Measurements from ENCODE around the gene ARHGAP27.

The ARHGAP27 gene

GRCh38 chr17:45404870-45405249 is 27.8 kb downstream of the ARHGAP27 start:
- DNase-seq (ENCODE audit: low read depth) = no peak
- H3K4me3 ChIP-seq (ENCODE audit: low read length) = no peak overlapping the region
- TF ChIP-seq, protein P1, sequence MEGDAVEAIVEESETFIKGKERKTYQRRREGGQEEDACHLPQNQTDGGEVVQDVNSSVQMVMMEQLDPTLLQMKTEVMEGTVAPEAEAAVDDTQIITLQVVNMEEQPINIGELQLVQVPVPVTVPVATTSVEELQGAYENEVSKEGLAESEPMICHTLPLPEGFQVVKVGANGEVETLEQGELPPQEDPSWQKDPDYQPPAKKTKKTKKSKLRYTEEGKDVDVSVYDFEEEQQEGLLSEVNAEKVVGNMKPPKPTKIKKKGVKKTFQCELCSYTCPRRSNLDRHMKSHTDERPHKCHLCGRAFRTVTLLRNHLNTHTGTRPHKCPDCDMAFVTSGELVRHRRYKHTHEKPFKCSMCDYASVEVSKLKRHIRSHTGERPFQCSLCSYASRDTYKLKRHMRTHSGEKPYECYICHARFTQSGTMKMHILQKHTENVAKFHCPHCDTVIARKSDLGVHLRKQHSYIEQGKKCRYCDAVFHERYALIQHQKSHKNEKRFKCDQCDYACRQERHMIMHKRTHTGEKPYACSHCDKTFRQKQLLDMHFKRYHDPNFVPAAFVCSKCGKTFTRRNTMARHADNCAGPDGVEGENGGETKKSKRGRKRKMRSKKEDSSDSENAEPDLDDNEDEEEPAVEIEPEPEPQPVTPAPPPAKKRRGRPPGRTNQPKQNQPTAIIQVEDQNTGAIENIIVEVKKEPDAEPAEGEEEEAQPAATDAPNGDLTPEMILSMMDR (conservative IDR thresholded peaks at IDR 0.05; ENCODE audit: low read length) = no peak

DNA sequence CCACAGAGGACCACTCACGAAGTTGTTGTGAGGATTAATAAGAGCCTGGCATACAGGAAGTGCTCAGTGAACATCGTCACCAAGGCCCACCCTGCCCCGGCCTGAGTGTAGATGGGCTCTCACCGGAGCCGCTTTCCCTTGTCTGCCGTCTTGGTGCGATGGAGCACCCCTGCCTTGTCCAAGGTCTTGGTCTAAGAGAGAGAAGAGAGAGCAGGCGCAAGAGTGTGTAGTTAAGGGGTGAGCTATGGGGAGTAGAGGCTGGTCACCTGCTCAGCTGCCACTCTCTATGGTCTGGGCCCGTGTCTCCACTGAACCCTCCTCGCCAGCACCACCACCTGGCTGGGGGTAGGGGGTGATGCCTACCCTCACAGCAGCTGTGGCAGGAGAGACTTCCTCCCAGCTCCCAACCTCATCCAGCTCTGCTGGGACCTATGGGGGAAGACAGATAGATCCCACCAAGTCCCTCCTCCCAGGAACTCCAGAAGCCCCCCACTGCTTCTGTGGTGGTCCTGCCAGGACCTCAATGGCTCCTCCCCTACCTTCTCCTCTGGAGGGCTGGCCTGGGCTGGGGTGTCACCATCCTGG is 28.7 kb downstream of the ARHGAP27 start:
- H3K4me3 ChIP-seq (ENCODE audit: low read length) = no peak overlapping the region
- TF ChIP-seq, protein P1 (conservative IDR thresholded peaks at IDR 0.05; ENCODE audit: low read length) = no peak
- DNase-seq (ENCODE audit: low read depth) = no peak

DNA sequence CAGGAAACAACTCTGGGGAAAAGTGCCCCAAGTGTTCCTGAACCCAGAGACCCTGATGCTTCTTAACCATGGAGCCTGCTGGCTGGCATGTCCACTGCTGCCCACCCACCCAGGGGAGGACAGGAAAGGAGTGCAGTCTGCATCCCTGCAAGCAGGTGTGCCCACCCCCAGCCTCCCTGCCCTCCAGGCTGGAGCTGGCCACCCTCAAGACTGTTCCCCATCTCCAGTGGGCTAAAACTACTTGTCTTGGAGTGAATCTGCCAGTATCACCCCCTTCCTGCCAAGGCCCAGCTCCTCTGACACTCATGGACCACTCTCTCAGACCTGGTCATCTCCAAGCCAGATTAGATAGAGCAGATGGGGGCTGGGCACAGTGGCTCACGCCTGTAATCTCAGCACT is 29.8 kb downstream of the ARHGAP27 start:
- TF ChIP-seq, protein P1 (conservative IDR thresholded peaks at IDR 0.05; ENCODE audit: low read length) = no peak
- no peak overlapping the region for H3K4me3 ChIP-seq (ENCODE audit: low read length)
- DNase-seq (ENCODE audit: low read depth) = no peak

GRCh38 chr17:45398800-45399199 is 33.9 kb downstream of the ARHGAP27 start:
- H3K4me3 ChIP-seq (ENCODE audit: low read length) = no peak overlapping the region
- no peak for DNase-seq (ENCODE audit: low read depth)
- TF ChIP-seq, protein P1 (conservative IDR thresholded peaks at IDR 0.05; ENCODE audit: low read length) = no peak

GRCh38 chr17:45397796-45398195 is 34.9 kb downstream of the ARHGAP27 start:
- TF ChIP-seq, protein P1 (conservative IDR thresholded peaks at IDR 0.05; ENCODE audit: low read length) = no peak
- no peak for DNase-seq (ENCODE audit: low read depth)
- H3K4me3 ChIP-seq (ENCODE audit: low read length) = no peak overlapping the region

DNA sequence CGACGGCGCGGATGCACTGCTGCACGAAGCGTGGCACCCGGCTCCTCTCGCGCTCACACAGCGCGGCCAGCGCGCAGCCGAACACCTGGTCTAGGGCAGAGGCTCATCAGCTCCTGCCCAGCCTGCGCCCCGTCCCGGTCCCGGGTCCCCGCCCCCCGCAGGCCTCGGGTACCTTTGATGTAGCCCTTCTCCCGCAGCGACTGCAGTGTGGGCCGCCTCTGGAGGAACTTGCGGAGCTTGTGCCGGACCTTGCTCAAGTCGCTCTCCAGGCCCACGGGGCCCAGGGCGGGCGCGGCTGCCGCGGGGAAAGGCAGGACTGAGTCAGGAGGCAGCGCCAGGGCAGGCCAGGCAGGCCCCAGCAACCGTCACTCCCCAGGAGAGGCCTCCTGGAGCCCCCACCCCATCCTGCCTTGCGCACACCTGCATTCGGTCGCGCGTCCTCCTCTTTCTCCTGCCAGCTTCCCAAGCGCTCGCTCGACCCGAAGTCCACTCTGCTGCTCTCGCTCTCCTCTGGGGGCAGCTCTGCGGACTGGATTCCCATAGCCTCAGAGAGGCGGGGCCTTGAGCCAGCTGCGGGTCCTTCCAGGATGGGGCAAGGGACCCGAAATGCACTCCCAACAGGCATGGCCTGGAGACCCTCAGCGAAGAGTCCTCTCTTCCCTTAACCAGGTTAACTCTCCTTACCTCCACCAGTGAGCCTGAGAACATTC is 36.0 kb downstream of the ARHGAP27 start:
- TF ChIP-seq, protein P1 (conservative IDR thresholded peaks at IDR 0.05; ENCODE audit: low read length) = no peak
- no peak for DNase-seq (ENCODE audit: low read depth)
- no peak overlapping the region for H3K4me3 ChIP-seq (ENCODE audit: low read length)
